Neural progenitor cell (in vitro differentiated cells): Measurements from ENCODE around the gene RBM27. TPM values are rescaled to one million over a fixed set of nuclear protein-coding genes. Genes with fewer than 3 reads are reported as not detected.

Source experiments
- DNase-seq: peaks from one replicate; pipeline ENCODE4 v3.0.0-alpha.2; 2016; ENCODE audit warnings: low spot score
- H2AFZ ChIP-seq: fragments of 200-600 bp; sonication (generic); replicated peaks from 2 replicates; pipeline ENCODE4 v1.6.1; 2016; ENCODE audit warnings: antibody characterized with exemption
- H3F3A ChIP-seq: fragments of 200-600 bp; sonication (generic); 2 replicates; pipeline ENCODE4 v1.6.1; 2016; ENCODE audit warnings: antibody characterized with exemption, low read depth
- H3K27ac ChIP-seq: fragments of 200-600 bp; sonication (generic); 2 replicates; pipeline ENCODE4 v1.5.1; 2016; ENCODE audit warnings: mild to moderate bottlenecking
- H3K27me3 ChIP-seq: fragments of 200-600 bp; sonication (generic); 2 replicates; pipeline ENCODE4 v1.6.1; 2016; ENCODE audit warnings: mild to moderate bottlenecking, moderate library complexity
- H3K36me3 ChIP-seq: fragments of 200-600 bp; sonication (generic); 2 replicates; pipeline ENCODE4 v1.5.1; 2016
- H3K4me1 ChIP-seq: fragments of 200-600 bp; sonication (generic); 2 replicates; pipeline ENCODE4 v1.6.1; 2016; ENCODE audit warnings: mixed run types
- H3K4me2 ChIP-seq: fragments of 200-600 bp; sonication (generic); 2 replicates; pipeline ENCODE4 v1.6.1; 2016
- H3K4me3 ChIP-seq: fragments of 200-600 bp; sonication (generic); 2 replicates; pipeline ENCODE4 v1.5.1; 2016
- H3K79me2 ChIP-seq: fragments of 200-600 bp; sonication (generic); 2 replicates; pipeline ENCODE4 v1.6.1; 2016; ENCODE audit warnings: low read depth
- H3K9ac ChIP-seq: fragments of 200-600 bp; sonication (generic); 2 replicates; pipeline ENCODE4 v1.6.1; 2016
- H3K9me3 ChIP-seq: fragments of 200-600 bp; sonication (generic); 2 replicates; pipeline ENCODE4 v1.5.1; 2016; ENCODE audit warnings: low read depth
- H4K20me1 ChIP-seq: fragments of 200-600 bp; sonication (generic); 2 replicates; pipeline ENCODE4 v1.6.1; 2016; ENCODE audit warnings: low read depth
- H3K27ac Mint-ChIP-seq: 3 replicates; pipeline ENCODE4 v1.8.0; 2021; ENCODE audit warnings: mixed read lengths
- H3K27me3 Mint-ChIP-seq: 2 replicates; pipeline ENCODE4 v1.8.0; 2022; ENCODE audit warnings: low read depth, mild to moderate bottlenecking, inconsistent platforms, moderate library complexity, mixed read lengths; ENCODE audit not compliant: insufficient read depth
- H3K36me3 Mint-ChIP-seq: 3 replicates; pipeline ENCODE4 v1.8.0; 2021; ENCODE audit warnings: mixed read lengths
- H3K4me1 Mint-ChIP-seq: 3 replicates; pipeline ENCODE4 v1.8.0; 2021; ENCODE audit warnings: mixed read lengths
- H3K4me3 Mint-ChIP-seq: 3 replicates; pipeline ENCODE4 v1.8.0; 2021; ENCODE audit warnings: mild to moderate bottlenecking, moderate library complexity, mixed read lengths
- H3K9me3 Mint-ChIP-seq: 3 replicates; pipeline ENCODE4 v1.8.0; 2020; ENCODE audit warnings: mixed read lengths
- EZH2 ChIP-seq: fragments of 200-600 bp; sonication (generic); IDR thresholded peaks from 2 replicates; pipeline ENCODE4 v1.6.1; 2017; ENCODE audit warnings: antibody characterized with exemption, mild to moderate bottlenecking, moderate library complexity
- EZH2phosphoT487 ChIP-seq: fragments of 200-600 bp; sonication (generic); IDR thresholded peaks from 2 replicates; pipeline ENCODE4 v1.6.1; 2017; ENCODE audit warnings: antibody characterized with exemption
- total RNA-seq: library from RNA; depleted of rRNA; stranded (reverse); fragments of >200 nt; gene quantifications from 2 replicates; pipeline ENCODE4 v1.2.3, GENCODE V29; 2015; ENCODE audit warnings: low replicate concordance
- TF ChIP-seq, protein P1 (sequence below): fragments of 200-600 bp; sonication (generic); IDR thresholded peaks from 2 replicates; pipeline ENCODE4 v1.5.1; 2017; ENCODE audit warnings: antibody characterized with exemption, mild to moderate bottlenecking

RBM27 gene
- total RNA-seq, 1 donor from 2014 or later = 55.0 TPM

DNA sequence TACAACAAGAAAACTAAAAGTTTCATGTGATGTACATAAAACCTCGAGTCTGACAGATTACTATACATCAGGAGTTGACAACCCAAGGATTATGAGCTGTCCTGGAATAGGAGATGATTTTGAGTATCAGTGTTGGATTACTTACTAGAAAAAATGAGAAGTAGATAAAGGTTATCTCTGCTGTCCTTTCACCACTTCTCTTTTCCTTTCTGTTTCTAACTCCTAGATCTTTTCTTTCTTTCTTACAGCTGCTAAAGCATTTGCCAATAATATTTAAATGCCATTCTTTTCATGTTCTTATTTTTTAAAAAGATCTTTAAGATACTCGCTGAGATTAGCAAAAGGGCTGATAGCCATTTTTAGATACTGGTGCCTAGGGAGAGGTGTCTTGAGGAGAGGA lies 14.8 kb downstream of the RBM27 start:
- Histone ChIP-seq H3K27me3 (no peaks in the 10 kb centered on the region), H4K20me1 (peaks cover 61% of the 10 kb centered on the region), H3K9me3 (no peaks in the 10 kb centered on the region), H3K36me3 (peaks cover under 1% of the 10 kb centered on the region), H2AFZ (no peak overlapping the region), H3K4me2 (no peak overlapping the region), H3K4me3 (no peak overlapping the region), H3F3A (no peaks in the 10 kb centered on the region), H3K4me1 (no peaks in the 10 kb centered on the region), H3K9ac (no peak overlapping the region), H3K79me2 (peaks cover 93% of the 10 kb centered on the region), H3K27ac (no peak overlapping the region)
- TF ChIP-seq, protein P1, sequence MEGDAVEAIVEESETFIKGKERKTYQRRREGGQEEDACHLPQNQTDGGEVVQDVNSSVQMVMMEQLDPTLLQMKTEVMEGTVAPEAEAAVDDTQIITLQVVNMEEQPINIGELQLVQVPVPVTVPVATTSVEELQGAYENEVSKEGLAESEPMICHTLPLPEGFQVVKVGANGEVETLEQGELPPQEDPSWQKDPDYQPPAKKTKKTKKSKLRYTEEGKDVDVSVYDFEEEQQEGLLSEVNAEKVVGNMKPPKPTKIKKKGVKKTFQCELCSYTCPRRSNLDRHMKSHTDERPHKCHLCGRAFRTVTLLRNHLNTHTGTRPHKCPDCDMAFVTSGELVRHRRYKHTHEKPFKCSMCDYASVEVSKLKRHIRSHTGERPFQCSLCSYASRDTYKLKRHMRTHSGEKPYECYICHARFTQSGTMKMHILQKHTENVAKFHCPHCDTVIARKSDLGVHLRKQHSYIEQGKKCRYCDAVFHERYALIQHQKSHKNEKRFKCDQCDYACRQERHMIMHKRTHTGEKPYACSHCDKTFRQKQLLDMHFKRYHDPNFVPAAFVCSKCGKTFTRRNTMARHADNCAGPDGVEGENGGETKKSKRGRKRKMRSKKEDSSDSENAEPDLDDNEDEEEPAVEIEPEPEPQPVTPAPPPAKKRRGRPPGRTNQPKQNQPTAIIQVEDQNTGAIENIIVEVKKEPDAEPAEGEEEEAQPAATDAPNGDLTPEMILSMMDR = no peak
- TF ChIP-seq EZH2 (no peak), EZH2phosphoT487 (no peak)
- Mint-ChIP-seq H3K36me3 (peaks cover 6% of the 10 kb centered on the region), H3K27me3 (no peaks in the 10 kb centered on the region), H3K4me1 (peaks cover 10% of the 10 kb centered on the region), H3K4me3 (no peak overlapping the region), H3K9me3 (no peaks in the 10 kb centered on the region), H3K27ac (no peak overlapping the region)
- no peak for DNase-seq

DNA sequence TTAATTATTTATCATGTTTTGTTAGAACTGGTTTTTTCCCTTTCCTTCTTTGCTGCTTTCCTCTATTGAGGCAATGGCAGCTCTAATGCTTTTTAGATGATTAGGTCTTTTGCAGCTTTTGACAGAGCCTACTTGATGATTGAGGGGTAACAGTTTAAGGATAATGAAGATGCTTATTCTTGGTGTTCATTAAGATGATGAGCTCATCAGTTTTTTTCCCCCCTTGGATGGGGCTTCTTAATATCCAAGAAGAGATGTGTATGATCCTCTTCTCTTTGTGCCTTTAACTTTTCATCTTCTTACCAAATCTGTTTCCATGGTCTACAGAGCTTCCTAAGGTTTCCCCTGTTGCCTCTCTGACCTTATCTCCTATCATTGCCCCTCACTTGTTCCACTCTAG lies 15.8 kb downstream of the RBM27 start:
- Histone ChIP-seq H3K9ac (no peak overlapping the region), H3K4me3 (no peak overlapping the region), H3K27ac (no peak overlapping the region), H3K36me3 (peaks cover 3% of the 10 kb centered on the region), H3K4me1 (no peaks in the 10 kb centered on the region), H3K9me3 (no peaks in the 10 kb centered on the region), H2AFZ (no peak overlapping the region), H3K27me3 (no peaks in the 10 kb centered on the region), H3K79me2 (peaks cover 90% of the 10 kb centered on the region), H3K4me2 (no peak overlapping the region), H4K20me1 (peaks cover 52% of the 10 kb centered on the region), H3F3A (no peaks in the 10 kb centered on the region)
- no peak for DNase-seq
- no peak overlapping the region for H3K4me3 Mint-ChIP-seq
- H3K36me3 Mint-ChIP-seq = peaks cover 9% of the 10 kb centered on the region
- peaks cover 4% of the 10 kb centered on the region for H3K4me1 Mint-ChIP-seq
- no peaks in the 10 kb centered on the region for H3K9me3 Mint-ChIP-seq
- H3K27me3 Mint-ChIP-seq = no peaks in the 10 kb centered on the region
- no peak overlapping the region for H3K27ac Mint-ChIP-seq
- no peak for TF ChIP-seq EZH2
- TF ChIP-seq EZH2phosphoT487 = no peak
- TF ChIP-seq, protein P1 = no peak

DNA sequence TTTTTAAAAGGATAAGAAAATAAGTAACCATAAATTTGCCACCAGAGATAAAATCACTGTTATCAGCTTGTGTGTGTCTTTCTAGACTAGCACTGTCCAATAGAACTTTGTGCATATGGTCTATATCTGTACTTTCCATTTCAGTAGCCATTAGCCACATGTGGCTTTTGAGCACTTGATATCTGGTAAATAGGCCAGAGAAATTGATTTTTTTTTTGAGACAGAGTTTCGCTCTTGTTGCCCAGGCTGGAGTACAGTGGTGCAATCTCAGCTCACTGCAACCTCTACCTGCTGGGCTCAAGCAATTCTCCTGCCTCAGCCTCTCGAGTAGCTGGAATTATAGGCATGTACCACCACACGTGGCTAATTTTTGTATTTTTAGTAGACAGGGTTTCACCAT lies 17.8 kb downstream of the RBM27 start:
- no peak for DNase-seq
- Mint-ChIP-seq H3K4me1 (no peaks in the 10 kb centered on the region), H3K4me3 (no peak overlapping the region), H3K9me3 (no peaks in the 10 kb centered on the region), H3K27me3 (no peaks in the 10 kb centered on the region), H3K36me3 (peaks cover 16% of the 10 kb centered on the region), H3K27ac (no peak overlapping the region)
- peaks cover 77% of the 10 kb centered on the region for H3K79me2 ChIP-seq
- no peaks in the 10 kb centered on the region for H3F3A ChIP-seq
- no peaks in the 10 kb centered on the region for H3K9me3 ChIP-seq
- no peaks in the 10 kb centered on the region for H3K4me1 ChIP-seq
- no peak overlapping the region for H3K9ac ChIP-seq
- no peak overlapping the region for H2AFZ ChIP-seq
- no peaks in the 10 kb centered on the region for H3K27me3 ChIP-seq
- no peak overlapping the region for H3K4me3 ChIP-seq
- peaks cover 3% of the 10 kb centered on the region for H3K36me3 ChIP-seq
- TF ChIP-seq, protein P1 = no peak
- no peak for TF ChIP-seq EZH2phosphoT487
- no peak for TF ChIP-seq EZH2
- H3K27ac ChIP-seq = no peak overlapping the region
- no peak overlapping the region for H3K4me2 ChIP-seq
- peaks cover 39% of the 10 kb centered on the region for H4K20me1 ChIP-seq
